Epithelial cell of esophagus (primary cell): ENCODE results near the gene ITGA2.

ENCODE experiments used
- DNase-seq: peaks from one replicate; pipeline ENCODE4 v3.0.0; 2010; ENCODE audit warnings: low read depth
- H3K4me3 ChIP-seq: 2 replicates; pipeline ENCODE4 v1.5.1; 2011; ENCODE audit warnings: mild to moderate bottlenecking, low read length, control low read depth
- TF ChIP-seq, protein P1 (sequence below): IDR thresholded peaks from 2 replicates; pipeline ENCODE4 v1.5.1; 2011; ENCODE audit warnings: low read depth, mild to moderate bottlenecking, low read length, control low read depth, inconsistent platforms; ENCODE audit not compliant: insufficient read depth; ENCODE audit errors: missing control alignments

Gene ITGA2

DNA sequence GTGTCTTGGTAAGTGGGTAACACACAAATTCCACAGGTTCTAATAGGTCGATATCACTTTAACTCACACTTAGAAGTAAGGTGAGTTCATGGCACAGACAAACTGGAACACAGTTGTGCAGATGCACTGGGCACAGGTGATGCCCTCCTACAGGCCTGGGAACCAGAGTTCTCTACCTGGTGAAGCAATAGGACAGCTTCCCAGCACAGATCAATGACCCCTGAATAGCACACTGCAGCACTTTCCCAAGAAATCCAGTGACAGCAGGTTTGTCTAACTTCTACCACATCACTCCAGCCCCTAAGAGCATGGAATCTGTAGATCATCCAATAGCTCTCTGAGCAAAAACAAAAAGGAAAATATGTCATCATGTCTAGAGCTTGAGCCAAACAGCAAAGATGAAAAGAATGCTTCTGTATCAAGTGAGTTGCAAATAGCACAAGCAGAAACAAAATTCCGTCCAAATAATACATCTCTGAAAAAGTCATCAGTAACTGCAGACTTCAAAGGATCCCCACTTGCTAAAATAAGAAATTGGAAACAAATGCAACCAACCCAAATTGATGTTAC is 86.9 kb downstream of the ITGA2 start:
- TF ChIP-seq, protein P1, sequence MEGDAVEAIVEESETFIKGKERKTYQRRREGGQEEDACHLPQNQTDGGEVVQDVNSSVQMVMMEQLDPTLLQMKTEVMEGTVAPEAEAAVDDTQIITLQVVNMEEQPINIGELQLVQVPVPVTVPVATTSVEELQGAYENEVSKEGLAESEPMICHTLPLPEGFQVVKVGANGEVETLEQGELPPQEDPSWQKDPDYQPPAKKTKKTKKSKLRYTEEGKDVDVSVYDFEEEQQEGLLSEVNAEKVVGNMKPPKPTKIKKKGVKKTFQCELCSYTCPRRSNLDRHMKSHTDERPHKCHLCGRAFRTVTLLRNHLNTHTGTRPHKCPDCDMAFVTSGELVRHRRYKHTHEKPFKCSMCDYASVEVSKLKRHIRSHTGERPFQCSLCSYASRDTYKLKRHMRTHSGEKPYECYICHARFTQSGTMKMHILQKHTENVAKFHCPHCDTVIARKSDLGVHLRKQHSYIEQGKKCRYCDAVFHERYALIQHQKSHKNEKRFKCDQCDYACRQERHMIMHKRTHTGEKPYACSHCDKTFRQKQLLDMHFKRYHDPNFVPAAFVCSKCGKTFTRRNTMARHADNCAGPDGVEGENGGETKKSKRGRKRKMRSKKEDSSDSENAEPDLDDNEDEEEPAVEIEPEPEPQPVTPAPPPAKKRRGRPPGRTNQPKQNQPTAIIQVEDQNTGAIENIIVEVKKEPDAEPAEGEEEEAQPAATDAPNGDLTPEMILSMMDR = no peak
- H3K4me3 ChIP-seq = no peak overlapping the region
- DNase-seq = no peak

DNA sequence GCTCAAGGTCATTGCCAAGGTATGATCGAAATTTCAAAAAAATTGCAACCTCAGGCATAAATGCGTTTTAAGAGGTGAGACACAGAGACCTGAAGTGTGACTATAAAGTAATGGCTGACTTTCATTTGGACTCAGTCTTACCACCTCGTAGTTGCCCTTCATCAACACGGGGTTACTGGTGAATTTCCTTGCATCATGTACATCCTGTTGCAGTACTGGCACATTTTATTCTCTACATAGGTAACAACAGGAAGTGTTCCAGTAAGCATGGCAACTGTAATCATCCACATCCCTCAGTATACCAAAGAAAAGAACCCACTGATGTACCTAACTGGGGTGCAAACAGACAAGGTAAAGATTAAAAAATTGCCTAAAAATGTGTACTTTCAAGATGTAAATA is 91.1 kb downstream of the ITGA2 start:
- H3K4me3 ChIP-seq = no peak overlapping the region
- TF ChIP-seq, protein P1 = no peak
- no peak for DNase-seq

DNA sequence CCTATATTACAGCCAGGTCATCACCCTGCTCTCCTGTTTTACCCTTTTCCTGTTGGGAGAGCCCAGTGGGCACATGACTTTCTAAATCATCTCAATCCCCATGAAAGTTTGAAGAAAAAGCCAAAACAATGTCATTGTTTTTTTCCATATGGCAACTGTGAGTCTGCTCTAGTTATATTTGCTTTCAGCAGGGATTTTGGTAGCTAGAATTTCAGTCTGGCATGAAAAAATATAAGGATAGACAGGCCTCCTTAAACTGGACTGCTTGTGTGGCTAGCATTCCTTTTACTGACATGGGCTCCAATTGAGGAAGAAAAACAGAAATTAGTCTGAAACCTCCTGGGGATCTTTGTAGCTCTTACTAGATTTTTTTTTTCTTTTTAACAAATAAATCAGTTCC is 94.8 kb downstream of the ITGA2 start:
- H3K4me3 ChIP-seq = no peak overlapping the region
- no peak for DNase-seq
- TF ChIP-seq, protein P1 = no peak

DNA sequence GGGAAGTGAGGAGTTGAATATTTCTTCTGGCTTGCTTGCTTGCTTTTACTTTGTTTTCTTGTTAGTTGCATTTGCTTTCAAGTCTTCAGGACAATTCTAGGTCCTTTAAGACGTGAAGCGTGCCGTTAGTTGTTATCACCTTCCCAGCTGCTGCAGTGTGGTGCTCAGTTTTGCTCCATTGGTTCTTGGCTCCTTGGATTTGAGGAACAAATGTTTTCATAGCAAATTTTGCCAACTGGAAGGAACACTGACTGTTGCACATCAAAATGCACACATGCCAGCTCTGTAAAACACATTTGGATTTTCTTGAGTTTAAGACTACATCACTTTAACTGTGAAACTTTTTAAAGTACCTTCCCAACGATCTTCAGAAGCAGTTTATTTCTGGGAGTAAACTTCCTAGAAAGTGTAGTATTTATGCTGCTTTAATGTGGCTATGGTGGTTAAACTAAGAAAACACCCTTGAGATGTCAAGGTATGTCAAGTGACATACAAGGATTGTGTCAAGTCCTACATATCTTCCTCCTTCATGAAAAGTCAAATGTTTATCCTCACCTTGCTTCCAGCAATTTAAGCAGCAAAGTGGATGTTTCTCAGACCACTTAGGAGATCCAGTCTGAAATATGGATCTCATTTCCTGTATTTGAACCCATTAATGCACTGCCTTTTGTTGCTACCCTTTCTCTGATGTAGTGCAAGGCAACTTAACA is 95.5 kb downstream of the ITGA2 start:
- DNase-seq = no peak
- TF ChIP-seq, protein P1 = no peak
- H3K4me3 ChIP-seq = no peak overlapping the region

DNA sequence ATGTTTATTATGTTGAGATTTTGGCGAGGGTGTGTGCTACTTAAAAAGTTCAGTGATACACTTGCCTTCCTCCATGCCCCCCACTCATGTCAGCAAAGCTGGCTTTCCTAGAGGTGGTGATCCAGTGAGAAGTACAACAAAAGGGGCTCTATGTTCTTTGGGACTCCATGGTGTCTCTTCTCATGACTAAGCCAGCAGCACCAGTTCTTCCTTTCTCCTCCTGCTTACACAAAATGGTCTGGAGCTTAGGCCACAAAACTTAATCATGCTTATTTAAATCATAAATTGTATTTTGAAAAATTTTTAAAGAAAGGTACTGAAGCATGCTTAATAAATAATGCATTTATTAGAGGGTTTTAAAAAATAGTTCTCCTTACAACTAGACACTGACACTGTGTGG is 98.0 kb downstream of the ITGA2 start:
- TF ChIP-seq, protein P1 = no peak
- no peak for DNase-seq
- H3K4me3 ChIP-seq = no peak overlapping the region

DNA sequence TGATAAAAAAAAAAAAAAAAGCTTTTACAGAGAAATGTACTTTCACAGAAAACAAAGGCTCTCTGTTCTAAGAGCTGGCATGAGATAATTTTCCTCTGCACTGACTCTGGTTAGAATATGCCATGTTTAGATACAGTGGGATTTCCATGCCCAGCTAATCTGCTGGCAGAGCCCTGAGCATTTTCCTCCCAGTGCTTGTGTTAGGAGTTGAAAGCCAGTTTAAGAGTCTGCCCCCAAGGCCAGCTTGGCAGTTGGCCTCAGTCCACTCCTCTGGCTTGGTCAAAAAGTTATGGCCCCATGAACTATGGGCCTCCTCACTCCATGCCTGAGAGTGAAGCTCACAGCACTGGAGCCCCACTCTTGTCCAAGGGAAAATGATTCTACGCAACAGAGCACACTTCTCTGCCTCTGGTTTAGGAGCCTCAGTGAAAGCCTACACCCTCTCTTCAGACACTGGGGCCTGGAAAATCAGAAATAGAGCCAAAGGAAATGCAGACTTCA is 98.5 kb downstream of the ITGA2 start:
- no peak overlapping the region for H3K4me3 ChIP-seq
- no peak for DNase-seq
- TF ChIP-seq, protein P1 = no peak
